IMR-90 (cell line): ENCODE measurements around the gene SEC61A1. TPM values are rescaled to one million over a fixed set of nuclear protein-coding genes. Genes with fewer than 3 reads are reported as not detected.

Experiments used
- ATAC-seq: fragments of 200-7000 bp; cut with Tn5 transposase; 2 replicates; pipeline ENCODE4 v1.9.1; 2020; ENCODE audit warnings: low read depth, mild to moderate bottlenecking, moderate library complexity
- BruUV-seq: library from RNA; stranded (reverse); fragments of 400-500 nt; replicated peaks from 2 replicates; lab custom pipeline; 2021; lab: Mats Ljungman, UMichigan
- CTCF ChIA-PET: fragments of 300-600 bp; formaldehyde crosslinking; extraction: SDS; loops from one replicate; lab custom pipeline; 2021; ENCODE audit warnings: antibody characterized with exemption; lab: Yijun Ruan, JAX
- POLR2A ChIA-PET: fragments of 300-600 bp; sonication (Branson Sonifier 250); formaldehyde crosslinking; loops from one replicate; lab custom pipeline; 2022; ENCODE audit warnings: antibody characterized with exemption; ENCODE audit not compliant: unreplicated experiment; lab: Charles Lee
- DNase-seq: peaks from one replicate; pipeline ENCODE4 v3.0.0; 2013
- H2AFZ ChIP-seq: replicated peaks from 2 replicates; pipeline ENCODE3; 2013; ENCODE audit warnings: low read length, mild to moderate bottlenecking; ENCODE audit not compliant: poor library complexity
- H2AK5ac ChIP-seq: 2 replicates; pipeline ENCODE4 v1.6.1; 2013; ENCODE audit warnings: low read depth, low read length, inconsistent platforms
- H2AK9ac ChIP-seq: replicated peaks from 2 replicates; pipeline ENCODE3; 2013; ENCODE audit warnings: mild to moderate bottlenecking, low read depth, low read length, moderate library complexity; ENCODE audit not compliant: poor library complexity
- H2BK120ac ChIP-seq: 2 replicates; pipeline ENCODE4 v1.6.1; 2013; ENCODE audit warnings: low read depth, low read length, inconsistent platforms
- H2BK15ac ChIP-seq: 3 replicates; pipeline ENCODE4 v1.6.1; 2013; ENCODE audit warnings: low read depth, low read length, inconsistent platforms
- H2BK20ac ChIP-seq: 2 replicates; pipeline ENCODE4 v1.6.1; 2013; ENCODE audit warnings: low read depth, mild to moderate bottlenecking, inconsistent platforms, low read length, moderate library complexity
- H2BK5ac ChIP-seq: 2 replicates; pipeline ENCODE4 v1.6.1; 2013; ENCODE audit warnings: mild to moderate bottlenecking, low read depth, low read length, inconsistent platforms; ENCODE audit not compliant: poor library complexity, severe bottlenecking
- H3K14ac ChIP-seq: replicated peaks from 2 replicates; pipeline ENCODE4 v1.6.1; 2013; ENCODE audit warnings: low read depth, low read length, inconsistent platforms
- H3K18ac ChIP-seq: 2 replicates; pipeline ENCODE4 v1.6.1; 2013; ENCODE audit warnings: low read depth, low read length, control low read depth
- H3K23ac ChIP-seq: 2 replicates; pipeline ENCODE4 v1.6.1; 2013; ENCODE audit warnings: low read depth, low read length, inconsistent platforms
- H3K27ac ChIP-seq: 2 replicates; pipeline ENCODE4 v1.5.1; 2013; ENCODE audit warnings: mild to moderate bottlenecking, control low read depth, low read length; ENCODE audit not compliant: insufficient read depth
- H3K27me3 ChIP-seq: 2 replicates; pipeline ENCODE4 v1.6.1; 2013; ENCODE audit warnings: low read length; ENCODE audit not compliant: control insufficient read depth, insufficient read depth
- H3K36me3 ChIP-seq: 2 replicates; pipeline ENCODE4 v1.6.1; 2013; ENCODE audit warnings: low read length, mixed read lengths; ENCODE audit not compliant: control insufficient read depth, insufficient read depth
- H3K4ac ChIP-seq: 2 replicates; pipeline ENCODE4 v1.6.1; 2013; ENCODE audit warnings: low read depth, low read length, inconsistent platforms
- H3K4me1 ChIP-seq: 2 replicates; pipeline ENCODE4 v1.6.1; 2013; ENCODE audit warnings: low read length, mixed read lengths; ENCODE audit not compliant: control insufficient read depth, insufficient read depth
- H3K4me2 ChIP-seq: 2 replicates; pipeline ENCODE4 v1.6.1; 2013; ENCODE audit warnings: low read depth, mild to moderate bottlenecking, control low read depth, low read length, moderate library complexity
- H3K4me3 ChIP-seq: 2 replicates; pipeline ENCODE4 v1.5.1; 2013; ENCODE audit warnings: low read depth, mild to moderate bottlenecking, control low read depth, low read length, moderate library complexity; ENCODE audit not compliant: insufficient read depth
- H3K56ac ChIP-seq: 2 replicates; pipeline ENCODE4 v1.6.1; 2013; ENCODE audit warnings: low read length, inconsistent platforms; ENCODE audit not compliant: insufficient read depth; ENCODE audit errors: extremely low read depth
- H3K79me1 ChIP-seq, 2 experiments: 2 replicates each; pipeline ENCODE4 v1.6.1; 2013; ENCODE audit warnings: low read length in 2 of 2, inconsistent platforms in 1 of 2, low read depth in 1 of 2
- H3K9ac ChIP-seq: 2 replicates; pipeline ENCODE4 v1.6.1; 2013; ENCODE audit warnings: low read depth, low read length, control low read depth
- H3K9me1 ChIP-seq: 2 replicates; pipeline ENCODE4 v1.6.1; 2013; ENCODE audit warnings: low read length, inconsistent platforms; ENCODE audit not compliant: insufficient read depth
- H3K9me3 ChIP-seq: 2 replicates; pipeline ENCODE4 v1.6.1; 2013; ENCODE audit warnings: low read length; ENCODE audit not compliant: control insufficient read depth, insufficient read depth
- H4K20me1 ChIP-seq: 2 replicates; pipeline ENCODE4 v1.6.1; 2013; ENCODE audit warnings: low read length, inconsistent platforms; ENCODE audit not compliant: insufficient read depth
- H4K5ac ChIP-seq: 2 replicates; pipeline ENCODE4 v1.6.1; 2013; ENCODE audit warnings: mild to moderate bottlenecking, low read depth, low read length, control low read depth
- H4K8ac ChIP-seq, 2 experiments: 2 replicates each; pipeline ENCODE4 v1.6.1; 2013; ENCODE audit warnings: low read depth in 2 of 2, low read length in 2 of 2, control low read depth in 1 of 2, inconsistent platforms in 1 of 2
- H4K91ac ChIP-seq: 2 replicates; pipeline ENCODE4 v1.6.1; 2013; ENCODE audit warnings: low read depth, low read length, inconsistent platforms; ENCODE audit not compliant: insufficient read depth
- CEBPB ChIP-seq: IDR thresholded peaks from 2 replicates; pipeline ENCODE4 v1.6.1; 2012; ENCODE audit warnings: low read depth, low read length, improper control_type of control experiment
- CHD1 ChIP-seq: IDR thresholded peaks from 2 replicates; pipeline ENCODE4 v1.6.1; 2012; ENCODE audit warnings: low read depth, low read length, improper control_type of control experiment
- MAZ ChIP-seq: IDR thresholded peaks from 2 replicates; pipeline ENCODE4 v1.6.1; 2012; ENCODE audit warnings: low read depth, mild to moderate bottlenecking, low read length, improper control_type of control experiment, moderate library complexity, borderline replicate concordance
- MXI1 ChIP-seq: IDR thresholded peaks from 2 replicates; pipeline ENCODE4 v1.6.1; 2012; ENCODE audit warnings: low read depth, mild to moderate bottlenecking, low read length, moderate library complexity, borderline replicate concordance
- POLR2A ChIP-seq: IDR thresholded peaks from 2 replicates; pipeline ENCODE4 v1.6.1; 2012; ENCODE audit warnings: mild to moderate bottlenecking, low read depth, low read length
- RFX5 ChIP-seq: IDR thresholded peaks from 2 replicates; pipeline ENCODE4 v1.8.0; 2012; ENCODE audit warnings: low read depth, mild to moderate bottlenecking, low read length, moderate library complexity
- WGBS, 2 experiments: methylation state at CpG; one replicate each; pipeline versions ENCODE4 v1.1.5 to v1.1.7; 2013; ENCODE audit warnings: missing lambda C conversion rate in 2 of 2; ENCODE audit not compliant: insufficient read length in 1 of 2; ENCODE audit errors: extremely low coverage in 2 of 2; 5-methylcytosine and 5-hydroxymethylcytosine counted together
- dilution Hi-C: fragments of 300-500 bp; cut with HindIII; formaldehyde crosslinking; loops from one replicate; pipeline ENCODE4 v1.14.3; 2018; ENCODE audit warnings: low sequenced_read_pairs; ENCODE audit not compliant: unreplicated experiment
- in situ Hi-C: fragments of 300-500 bp; cut with MboI; formaldehyde crosslinking; loops from 3 replicates; pipeline ENCODE4 v1.14.3; 2019; ENCODE audit warnings: low sequenced_read_pairs, inconsistent platforms, mixed read lengths
- intact Hi-C: fragments of 100-400 bp; cut with micrococcal nuclease; formaldehyde crosslinking; loops from 2 replicates; pipeline ENCODE4 v1.10.0; 2022
- polyA plus RNA-seq, 3 experiments: library from polyadenylated mRNA; depleted of rRNA; stranded (reverse); fragments of >200 nt; gene quantifications; 2 replicates each; pipeline ENCODE4 v1.2.3, GENCODE V29; 2012; ENCODE audit warnings: low replicate concordance in 1 of 3
- total RNA-seq: library from RNA; depleted of rRNA; stranded (reverse); fragments of >200 nt; gene quantifications from 2 replicates; pipeline ENCODE4 v1.2.3, GENCODE V29; 2012
- TF ChIP-seq, protein P1 (sequence below): fragments of 150-350 bp; IDR thresholded peaks from 2 replicates; pipeline ENCODE4 v1.6.1; 2017; ENCODE audit warnings: mild to moderate bottlenecking, antibody characterized with exemption, low read length, low read depth

SEC61A1 gene
- total and polyA plus RNA-seq, 2 of the 4 experiments (the other 2 are of a cell fraction) = 377 to 478 TPM

GRCh38 chr3:128076483-128077201 is 24.4 kb downstream of the SEC61A1 start (continued):
- TF ChIP-seq POLR2A = no peak
- no peak for TF ChIP-seq CEBPB

- intact Hi-C loops (loop anchor here (5.0 to 10.0 kb wide), 3 partner anchors 58 to 505 kb away; no protein-coding TSS in a partner anchor), in situ Hi-C loops (loop anchor here (10.0 kb wide), 1 partner anchor 48 kb away; the partner anchor contains the start of gene RUVBL1), dilution Hi-C loops (no loop called here)
- Histone ChIP-seq H2BK15ac (0 out of 3 replicates have a peak overlapping the region, but pooled peaks have one; percentile 20), H2BK120ac (0 out of 2 replicates have a peak overlapping the region, but pooled peaks have one; percentile 21), H3K4me1 (peaks cover 29% of the 10 kb centered on the region), H3K36me3 (peaks cover 15% of the 10 kb centered on the region), H4K5ac (no peak overlapping the region), H3K4me3 (no peak overlapping the region), H3K56ac (no peak overlapping the region), H3K9me3 (no peaks in the 10 kb centered on the region), H2BK20ac (no peak overlapping the region), H3K18ac (no peak overlapping the region), H4K20me1 (peaks cover 48% of the 10 kb centered on the region), H3K9ac (no peak overlapping the region), H2AK5ac (peak overlapping the region; percentile 26; the same call in 1 of the 2 replicates), H2BK5ac (no peak overlapping the region), H3K14ac (0 out of 2 replicates have a peak overlapping the region, but pooled peaks have one; percentile 11), H3K4ac (peak overlapping the region; percentile 44; the same call in 1 of the 2 replicates), H2AFZ (peak overlapping the region; percentile 74), H3K79me1 (peaks cover 6 to 51% of the 10 kb centered on the region in 2 experiments; a peak in 2 of 4 replicates), H4K8ac (peak overlapping the region in 1 of 2 experiments; percentile 29; a peak in 1 of 4 replicates), H3K9me1 (peaks cover 26% of the 10 kb centered on the region), H3K27me3 (no peaks in the 10 kb centered on the region), H4K91ac (peak overlapping the region; percentile 40; the same call in 1 of the 2 replicates), H3K27ac (no peak overlapping the region), H3K23ac (peak overlapping the region; percentile 59; the same call in 1 of the 2 replicates), H2AK9ac (peak overlapping the region; percentile 92), H3K4me2 (no peak overlapping the region)
- no TSS peak for BruUV-seq
- POLR2A ChIA-PET = no interaction called here
- ATAC-seq (no peak), DNase-seq (no peak)
- no peak for TF ChIP-seq CEBPB
- TF ChIP-seq, protein P1, sequence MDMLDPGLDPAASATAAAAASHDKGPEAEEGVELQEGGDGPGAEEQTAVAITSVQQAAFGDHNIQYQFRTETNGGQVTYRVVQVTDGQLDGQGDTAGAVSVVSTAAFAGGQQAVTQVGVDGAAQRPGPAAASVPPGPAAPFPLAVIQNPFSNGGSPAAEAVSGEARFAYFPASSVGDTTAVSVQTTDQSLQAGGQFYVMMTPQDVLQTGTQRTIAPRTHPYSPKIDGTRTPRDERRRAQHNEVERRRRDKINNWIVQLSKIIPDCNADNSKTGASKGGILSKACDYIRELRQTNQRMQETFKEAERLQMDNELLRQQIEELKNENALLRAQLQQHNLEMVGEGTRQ = no peak
- no peak for TF ChIP-seq RFX5
- no peak for TF ChIP-seq CHD1
- TF ChIP-seq POLR2A = no peak
- no peak for TF ChIP-seq MAZ
- TF ChIP-seq MXI1 = no peak
- CTCF ChIA-PET = no interaction called here
- WGBS, 2 experiments = no CpG with 5 or more reads among the region's 11 CpGs
Measured at GRCh38 chr3:128077202-128077624, 25.0 kb downstream of the SEC61A1 start.
